Progenitor cell of endocrine pancreas (in vitro differentiated cells): Measurements from ENCODE around the gene MMP28. TPM values are rescaled to one million over a fixed set of nuclear protein-coding genes. Genes with fewer than 3 reads are reported as not detected.

Experiments used
- DNase-seq: peaks from one replicate; pipeline ENCODE4 v3.0.0; 2021; ENCODE audit warnings: low spot score; ENCODE audit not compliant: unreplicated experiment
- H3K27ac Mint-ChIP-seq: 2 replicates; pipeline ENCODE4 v1.8.0; 2021; ENCODE audit warnings: mild to moderate bottlenecking, moderate library complexity, mixed read lengths
- H3K27me3 Mint-ChIP-seq: 2 replicates; pipeline ENCODE4 v1.8.0; 2021; ENCODE audit warnings: mixed read lengths
- H3K36me3 Mint-ChIP-seq: 2 replicates; pipeline ENCODE4 v1.8.0; 2022; ENCODE audit warnings: mixed read lengths; ENCODE audit not compliant: insufficient read depth
- H3K4me1 Mint-ChIP-seq: 2 replicates; pipeline ENCODE4 v1.8.0; 2021; ENCODE audit warnings: low read depth, mixed read lengths
- H3K4me3 Mint-ChIP-seq: 2 replicates; pipeline ENCODE4 v1.8.0; 2021; ENCODE audit warnings: low read depth, mild to moderate bottlenecking, moderate library complexity, mixed read lengths
- H3K9me3 Mint-ChIP-seq: 2 replicates; pipeline ENCODE4 v1.8.0; 2021; ENCODE audit warnings: low read depth, mixed read lengths
- total RNA-seq: library from RNA; stranded (reverse); gene quantifications from 2 replicates; pipeline ENCODE4 v1.2.1, GENCODE V29; 2021
- TF ChIP-seq, protein P1 (sequence below): fragments of 200-600 bp; sonication (generic); IDR thresholded peaks from one replicate; pipeline ENCODE4 v1.5.0; 2021; ENCODE audit warnings: antibody characterized with exemption, mild to moderate bottlenecking; ENCODE audit not compliant: unreplicated experiment

MMP28 gene
- total RNA-seq, 1 donor from 2014 or later = 0.53 TPM

DNA sequence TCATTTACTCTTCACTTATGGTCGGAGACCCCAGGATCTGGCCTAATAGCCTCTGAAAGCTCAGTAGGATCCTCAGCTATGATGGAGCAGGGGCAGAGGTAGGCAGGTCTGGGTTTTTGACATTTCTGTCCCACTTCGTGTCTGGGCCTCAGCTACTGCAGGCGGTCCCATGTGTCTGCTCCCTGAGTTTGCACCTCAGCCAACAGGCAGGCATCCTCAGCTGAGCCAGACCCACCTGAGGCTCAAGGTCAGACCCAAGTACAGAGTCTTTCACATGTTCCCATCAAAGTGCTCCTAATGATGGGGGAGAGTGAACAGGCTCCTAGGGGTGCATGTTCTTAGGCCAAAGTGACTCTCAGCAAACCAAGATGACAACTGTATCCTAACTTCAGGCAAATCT, 66.9 kb downstream of the MMP28 start:
- TF ChIP-seq, protein P1, sequence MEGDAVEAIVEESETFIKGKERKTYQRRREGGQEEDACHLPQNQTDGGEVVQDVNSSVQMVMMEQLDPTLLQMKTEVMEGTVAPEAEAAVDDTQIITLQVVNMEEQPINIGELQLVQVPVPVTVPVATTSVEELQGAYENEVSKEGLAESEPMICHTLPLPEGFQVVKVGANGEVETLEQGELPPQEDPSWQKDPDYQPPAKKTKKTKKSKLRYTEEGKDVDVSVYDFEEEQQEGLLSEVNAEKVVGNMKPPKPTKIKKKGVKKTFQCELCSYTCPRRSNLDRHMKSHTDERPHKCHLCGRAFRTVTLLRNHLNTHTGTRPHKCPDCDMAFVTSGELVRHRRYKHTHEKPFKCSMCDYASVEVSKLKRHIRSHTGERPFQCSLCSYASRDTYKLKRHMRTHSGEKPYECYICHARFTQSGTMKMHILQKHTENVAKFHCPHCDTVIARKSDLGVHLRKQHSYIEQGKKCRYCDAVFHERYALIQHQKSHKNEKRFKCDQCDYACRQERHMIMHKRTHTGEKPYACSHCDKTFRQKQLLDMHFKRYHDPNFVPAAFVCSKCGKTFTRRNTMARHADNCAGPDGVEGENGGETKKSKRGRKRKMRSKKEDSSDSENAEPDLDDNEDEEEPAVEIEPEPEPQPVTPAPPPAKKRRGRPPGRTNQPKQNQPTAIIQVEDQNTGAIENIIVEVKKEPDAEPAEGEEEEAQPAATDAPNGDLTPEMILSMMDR = no peak
- DNase-seq = no peak
- Mint-ChIP-seq H3K4me1 (peaks cover 4% of the 10 kb centered on the region), H3K27ac (no peak overlapping the region), H3K27me3 (peaks cover 3% of the 10 kb centered on the region), H3K36me3 (peaks cover 10% of the 10 kb centered on the region), H3K9me3 (no peaks in the 10 kb centered on the region), H3K4me3 (no peak overlapping the region)

DNA sequence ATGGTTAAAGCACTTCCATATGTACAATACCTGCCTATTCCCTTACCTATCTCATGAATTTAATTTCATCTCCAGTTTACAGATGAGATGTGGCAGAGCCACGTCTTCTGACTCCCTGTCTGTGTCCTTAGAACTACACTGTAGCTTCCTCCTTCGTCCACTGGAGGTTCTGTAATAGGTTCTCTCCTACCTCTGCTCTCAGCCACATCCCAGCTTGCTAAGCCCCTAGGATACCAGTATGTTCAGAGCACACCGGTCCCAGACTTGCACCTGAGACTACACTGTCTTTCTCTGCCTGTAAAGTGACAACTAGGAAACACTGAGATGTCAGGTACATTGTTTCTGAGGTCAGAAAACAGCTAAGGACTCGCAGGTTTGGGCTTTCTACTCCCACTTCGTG, 67.8 kb downstream of the MMP28 start:
- TF ChIP-seq, protein P1 = no peak
- Mint-ChIP-seq H3K9me3 (no peaks in the 10 kb centered on the region), H3K27me3 (peaks cover 3% of the 10 kb centered on the region), H3K27ac (no peak overlapping the region), H3K4me1 (peaks cover 4% of the 10 kb centered on the region), H3K36me3 (peaks cover 10% of the 10 kb centered on the region), H3K4me3 (no peak overlapping the region)
- no peak for DNase-seq

DNA sequence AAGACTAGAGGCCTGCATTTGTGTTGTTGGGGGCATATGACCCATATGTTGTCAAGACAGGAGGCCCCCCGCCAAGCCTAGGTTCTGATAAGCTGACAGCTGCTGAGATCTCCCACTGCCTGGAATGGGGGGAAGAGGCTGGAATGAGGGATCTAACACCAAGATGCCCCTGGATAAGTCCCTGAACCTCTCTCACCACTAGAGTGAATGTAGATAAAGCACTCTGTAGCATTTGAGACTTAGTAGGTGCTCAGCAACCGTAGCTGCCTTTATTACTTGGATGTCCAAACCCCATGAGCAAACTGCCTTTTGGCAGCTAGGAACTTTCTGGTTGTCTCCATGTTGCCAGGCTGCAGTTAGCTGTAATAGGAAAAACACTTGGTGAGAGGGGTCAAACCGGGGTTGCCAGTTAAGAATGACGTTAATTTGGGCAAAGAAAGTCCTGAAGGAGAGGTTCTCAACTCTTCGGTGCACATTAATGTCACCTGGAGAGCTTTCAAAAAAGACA, 68.4 kb downstream of the MMP28 start:
- Mint-ChIP-seq H3K4me1 (peaks cover 4% of the 10 kb centered on the region), H3K27ac (no peak overlapping the region), H3K27me3 (peaks cover 3% of the 10 kb centered on the region), H3K4me3 (no peak overlapping the region), H3K9me3 (no peaks in the 10 kb centered on the region), H3K36me3 (peaks cover 10% of the 10 kb centered on the region)
- no peak for DNase-seq
- TF ChIP-seq, protein P1 = no peak

DNA sequence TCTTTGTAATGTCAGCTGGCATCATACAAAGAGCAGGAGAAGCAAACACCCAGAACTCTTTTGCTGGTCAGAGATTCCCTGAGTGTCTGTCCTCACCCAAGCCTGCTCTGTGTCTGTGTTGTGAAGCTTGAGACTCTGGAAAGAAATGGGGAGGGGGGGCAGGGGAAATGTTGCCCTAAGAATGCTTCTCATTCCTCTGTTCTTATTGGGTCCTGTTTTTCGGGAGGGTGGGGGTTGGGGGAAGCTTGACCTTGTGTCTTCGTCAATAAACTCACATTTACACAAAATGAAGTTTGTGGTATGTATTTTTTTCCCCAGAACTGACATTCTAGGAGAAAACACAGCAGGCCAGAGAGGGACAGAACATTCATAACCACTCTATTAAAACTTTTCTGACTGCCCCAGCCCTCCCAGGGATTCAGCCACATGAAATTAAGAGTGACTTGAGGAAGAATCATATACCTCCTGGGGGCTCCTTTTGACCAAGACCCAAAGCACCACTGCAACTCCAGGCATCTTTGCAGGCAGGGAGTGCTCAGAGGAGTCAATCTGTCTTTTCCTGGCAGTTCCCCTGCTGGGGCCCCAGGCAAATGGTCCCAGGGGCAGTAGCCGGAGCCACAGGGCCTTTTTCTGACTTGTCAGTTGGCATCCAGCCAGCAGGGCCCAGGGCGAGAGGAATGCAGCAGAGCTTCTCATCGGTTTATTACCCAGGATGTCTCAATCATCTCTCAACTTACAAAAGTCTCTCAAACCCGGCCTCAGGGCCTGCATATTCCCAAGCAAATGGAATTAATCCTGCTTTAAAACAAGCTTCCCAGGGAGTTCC, 69.1 kb downstream of the MMP28 start:
- no peaks in the 10 kb centered on the region for H3K9me3 Mint-ChIP-seq
- H3K4me1 Mint-ChIP-seq = peaks cover 4% of the 10 kb centered on the region
- H3K27ac Mint-ChIP-seq = no peak overlapping the region
- peaks cover 11% of the 10 kb centered on the region for H3K36me3 Mint-ChIP-seq
- DNase-seq = no peak
- H3K27me3 Mint-ChIP-seq = peaks cover 3% of the 10 kb centered on the region
- TF ChIP-seq, protein P1 = no peak
- no peak overlapping the region for H3K4me3 Mint-ChIP-seq

DNA sequence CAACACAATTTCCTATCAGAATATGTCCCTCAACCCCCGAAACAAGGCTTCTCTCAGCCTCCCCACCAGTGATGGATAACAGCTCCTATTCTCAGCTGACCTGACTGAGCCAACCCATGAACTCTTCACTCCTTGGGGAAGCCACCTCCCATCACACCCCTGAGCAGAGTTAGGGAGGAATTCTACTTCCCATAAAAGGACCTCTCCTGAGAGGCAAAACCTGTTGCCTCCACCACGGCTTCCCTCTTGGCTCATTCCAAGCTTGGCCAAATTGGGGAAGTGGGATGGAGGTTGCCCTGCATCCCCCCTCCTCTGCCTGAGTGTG, 69.7 kb downstream of the MMP28 start:
- DNase-seq = no peak
- Mint-ChIP-seq H3K9me3 (no peaks in the 10 kb centered on the region), H3K4me3 (no peak overlapping the region), H3K4me1 (no peaks in the 10 kb centered on the region), H3K27me3 (peaks cover 3% of the 10 kb centered on the region), H3K36me3 (peaks cover 11% of the 10 kb centered on the region), H3K27ac (no peak overlapping the region)
- TF ChIP-seq, protein P1 = no peak
